Neural progenitor cell (in vitro differentiated cells): ENCODE measurements around the gene QRICH1.

Source experiments
- CTCF ChIP-seq: fragments of 200-600 bp; sonication (generic); IDR thresholded peaks from 2 replicates; pipeline ENCODE4 v1.5.1; 2017; ENCODE audit warnings: antibody characterized with exemption, mild to moderate bottlenecking
- EZH2 ChIP-seq: fragments of 200-600 bp; sonication (generic); IDR thresholded peaks from 2 replicates; pipeline ENCODE4 v1.6.1; 2017; ENCODE audit warnings: antibody characterized with exemption, mild to moderate bottlenecking, moderate library complexity

- no peak for TF ChIP-seq CTCF
- TF ChIP-seq EZH2, result no peak
Measured at GRCh38 chr3:49140080-49140479, 46.2 kb upstream of the QRICH1 start.
